Measurements from ENCODE around the gene GUCA1A.
"Not testable (repeated sequence)": the region's sequence is repeated elsewhere in the genome, so short reads cannot be mapped to it uniquely, and the experiment has no call there.

GUCA1A gene

GRCh38 chr6:42141603-42142117 is 31.5 kb upstream of the GUCA1A start:
- POLR2A ChIA-PET, result no interaction called here
- TF ChIP-seq, protein P1, sequence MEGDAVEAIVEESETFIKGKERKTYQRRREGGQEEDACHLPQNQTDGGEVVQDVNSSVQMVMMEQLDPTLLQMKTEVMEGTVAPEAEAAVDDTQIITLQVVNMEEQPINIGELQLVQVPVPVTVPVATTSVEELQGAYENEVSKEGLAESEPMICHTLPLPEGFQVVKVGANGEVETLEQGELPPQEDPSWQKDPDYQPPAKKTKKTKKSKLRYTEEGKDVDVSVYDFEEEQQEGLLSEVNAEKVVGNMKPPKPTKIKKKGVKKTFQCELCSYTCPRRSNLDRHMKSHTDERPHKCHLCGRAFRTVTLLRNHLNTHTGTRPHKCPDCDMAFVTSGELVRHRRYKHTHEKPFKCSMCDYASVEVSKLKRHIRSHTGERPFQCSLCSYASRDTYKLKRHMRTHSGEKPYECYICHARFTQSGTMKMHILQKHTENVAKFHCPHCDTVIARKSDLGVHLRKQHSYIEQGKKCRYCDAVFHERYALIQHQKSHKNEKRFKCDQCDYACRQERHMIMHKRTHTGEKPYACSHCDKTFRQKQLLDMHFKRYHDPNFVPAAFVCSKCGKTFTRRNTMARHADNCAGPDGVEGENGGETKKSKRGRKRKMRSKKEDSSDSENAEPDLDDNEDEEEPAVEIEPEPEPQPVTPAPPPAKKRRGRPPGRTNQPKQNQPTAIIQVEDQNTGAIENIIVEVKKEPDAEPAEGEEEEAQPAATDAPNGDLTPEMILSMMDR (IDR thresholded peaks at IDR 0.05; ENCODE audit: control extremely low read depth, extremely low read depth, low read depth, missing control alignments), result no peak
- CTCF ChIA-PET, result no interaction called here
- no peak for DNase-seq (ENCODE audit: extremely low spot score)

- no peak for DNase-seq (ENCODE audit: extremely low spot score)
- ChIA-PET CTCF (no interaction called here), POLR2A (no interaction called here)
- TF ChIP-seq, protein P1 (IDR thresholded peaks at IDR 0.05; ENCODE audit: control extremely low read depth, extremely low read depth, low read depth, missing control alignments), result no peak
Observed at GRCh38 chr6:42142118-42142835, 30.9 kb upstream of the GUCA1A start, which contains the start of gene C6orf132. C6orf132 (minus strand) TSS chr6:42142620; CDS start chr6:42142444, 176 bp downstream.

- POLR2A ChIA-PET, result no interaction called here
- TF ChIP-seq, protein P1 (IDR thresholded peaks at IDR 0.05; ENCODE audit: control extremely low read depth, extremely low read depth, low read depth, missing control alignments), result no peak
- DNase-seq (ENCODE audit: extremely low spot score), result no peak
- CTCF ChIA-PET, result interaction anchor here (2.4 kb wide), 1 partner anchor 10 kb away, joined by 8 read pairs; no protein-coding TSS in a partner anchor
Observed at GRCh38 chr6:42147138-42147562, 26.0 kb upstream of the GUCA1A start.

GRCh38 chr6:42148058-42148457 is 25.1 kb upstream of the GUCA1A start:
- ChIA-PET CTCF (interaction anchor here (2.4 kb wide), 1 partner anchor 11 kb away, joined by 8 read pairs; no protein-coding TSS in a partner anchor), POLR2A (no interaction called here)
- no peak for DNase-seq (ENCODE audit: extremely low spot score)
- TF ChIP-seq, protein P1 (IDR thresholded peaks at IDR 0.05; ENCODE audit: control extremely low read depth, extremely low read depth, low read depth, missing control alignments), result no peak

DNA sequence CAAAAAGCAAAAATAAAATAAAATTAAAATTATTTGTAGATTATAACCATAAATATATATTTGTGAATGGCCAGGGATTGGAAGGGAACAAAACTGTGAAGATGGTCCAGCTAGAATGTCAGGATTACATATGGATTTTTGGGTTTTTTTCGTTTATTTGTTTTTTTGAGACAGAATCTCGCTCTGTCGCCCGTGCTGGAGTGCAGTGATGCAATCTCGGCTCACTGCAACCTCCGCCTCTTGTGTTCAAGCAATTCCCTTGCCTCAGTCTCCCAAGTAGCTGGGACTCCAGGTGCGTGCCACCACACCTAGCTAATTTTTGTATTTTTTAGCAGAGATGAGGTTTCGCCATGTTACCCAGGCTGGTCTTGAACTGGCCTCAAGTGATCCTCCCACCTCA is 22.9 kb upstream of the GUCA1A start:
- CTCF ChIA-PET, result interaction anchor here (1.6 to 1.9 kb wide), 2 partner anchors 15 to 46 kb away, joined by 4 read pairs; no protein-coding TSS in a partner anchor
- TF ChIP-seq, protein P1 (IDR thresholded peaks at IDR 0.05; ENCODE audit: control extremely low read depth, extremely low read depth, low read depth, missing control alignments), result no peak
- POLR2A ChIA-PET, result no interaction called here
- DNase-seq (ENCODE audit: extremely low spot score), result no peak

GRCh38 chr6:42152024-42152423 is 21.1 kb upstream of the GUCA1A start:
- CTCF ChIA-PET, result interaction anchor here (0.8 to 1.1 kb wide), 3 partner anchors 13 to 29 kb away, joined by 3 to 4 read pairs (median 3); no protein-coding TSS in a partner anchor
- POLR2A ChIA-PET, result no interaction called here
- no peak for DNase-seq (ENCODE audit: extremely low spot score)
- TF ChIP-seq, protein P1 (IDR thresholded peaks at IDR 0.05; ENCODE audit: control extremely low read depth, extremely low read depth, low read depth, missing control alignments), result no peak

- POLR2A ChIA-PET; DNase-seq (ENCODE audit: extremely low spot score): not testable (repeated sequence)
- CTCF ChIA-PET, result interaction anchor here (2.1 kb wide), 1 partner anchor 12 kb away, joined by 5 read pairs; no protein-coding TSS in a partner anchor
Observed at GRCh38 chr6:42152528-42153213, 20.5 kb upstream of the GUCA1A start.

Measured in GM10248 (cell line).